Upper lobe of left lung (tissue), 6 donors: ENCODE data around the gene RIN3. TPM values are rescaled to one million over a fixed set of nuclear protein-coding genes. Genes with fewer than 3 reads are reported as not detected.
A peak's percentile ranks its signal among the peaks of the same experiment; 100 is the strongest.

Experiments used
- ATAC-seq, 2 donors: fragments of 200-7000 bp; cut with Tn5 transposase; one replicate each; pipeline ENCODE4 v1.9.1; 2022; ENCODE audit warnings: mild to moderate bottlenecking in 2 of 2, moderate library complexity in 2 of 2; ENCODE audit not compliant: low FRiP score in 2 of 2
- DNase-seq, 2 donors: peaks; one replicate each; pipeline ENCODE4 v3.0.0-alpha.2; 2019 to 2020
- H3K27ac ChIP-seq, 4 donors: fragments of 200-600 bp; sonication (generic); one replicate each; pipeline ENCODE4 v1.5.1; 2016 to 2019
- H3K27me3 ChIP-seq, 4 donors: fragments of 200-600 bp; sonication (generic); one replicate each; pipeline ENCODE4 v1.5.1; 2017 to 2019
- H3K36me3 ChIP-seq, 4 donors: fragments of 200-600 bp; sonication (generic); one replicate each; pipeline ENCODE4 v1.5.1; 2016 to 2019
- H3K4me1 ChIP-seq, 4 donors: fragments of 200-600 bp; sonication (generic); one replicate each; pipeline ENCODE4 v1.5.1; 2018 to 2019
- H3K4me3 ChIP-seq, 4 donors: fragments of 200-600 bp; sonication (generic); one replicate each; pipeline ENCODE4 v1.5.1; 2017 to 2019; ENCODE audit warnings: mild to moderate bottlenecking in 2 of 4, moderate library complexity in 1 of 4
- H3K9me3 ChIP-seq, 4 donors: fragments of 200-600 bp; sonication (generic); one replicate each; pipeline ENCODE4 v1.5.1; 2018 to 2019
- EP300 ChIP-seq, 4 donors: sonication (generic); formaldehyde crosslinking; IDR thresholded peaks; one replicate each; pipeline ENCODE4 v1.5.1; 2017; ENCODE audit warnings: antibody characterized with exemption in 4 of 4, control low read depth in 2 of 4
- POLR2A ChIP-seq, 4 donors: fragments of 450-650 bp; IDR thresholded peaks; one replicate each; pipeline ENCODE4 v1.5.1; 2016 to 2017; ENCODE audit warnings: antibody characterized with exemption in 4 of 4, mild to moderate bottlenecking in 2 of 4
- POLR2AphosphoS5 ChIP-seq, 2 donors: sonication (generic); formaldehyde crosslinking; IDR thresholded peaks; one replicate each; pipeline ENCODE4 v1.5.1; 2017; ENCODE audit warnings: antibody characterized with exemption in 2 of 2
- WGBS, 2 donors: methylation state at CpG; one replicate each; pipeline ENCODE4 v1.1.5; 2017 to 2018; 5-methylcytosine and 5-hydroxymethylcytosine counted together
- total RNA-seq, 6 donors: library from RNA; depleted of rRNA in 4 of 6; stranded (reverse); fragments of >200 nt in 4 of 6; gene quantifications; one replicate each; pipeline versions ENCODE4 v1.1.0 to v1.2.1, GENCODE V29; 2016 to 2021
- TF ChIP-seq, protein P1 (sequence below), 6 experiments: fragments of 450-650 bp in 4 of 6; fragments of 200-600 bp in 2 of 6; sonication (generic) in 2 of 6; IDR thresholded peaks; one replicate each; pipeline ENCODE4 v1.5.1; 2016 to 2019; ENCODE audit warnings: antibody characterized with exemption in 6 of 6
- donor health status: DM: no; HTN: no; CAD: no; lungs with moderate emphysema.
- donor health status: DM: no; HTN: yes; CAD: no; lungs with severe emphysema.

The RIN3 gene
- total RNA-seq, 6 donors from 2014 or later: 19.0 to 88.0 (median 59.7) TPM

DNA sequence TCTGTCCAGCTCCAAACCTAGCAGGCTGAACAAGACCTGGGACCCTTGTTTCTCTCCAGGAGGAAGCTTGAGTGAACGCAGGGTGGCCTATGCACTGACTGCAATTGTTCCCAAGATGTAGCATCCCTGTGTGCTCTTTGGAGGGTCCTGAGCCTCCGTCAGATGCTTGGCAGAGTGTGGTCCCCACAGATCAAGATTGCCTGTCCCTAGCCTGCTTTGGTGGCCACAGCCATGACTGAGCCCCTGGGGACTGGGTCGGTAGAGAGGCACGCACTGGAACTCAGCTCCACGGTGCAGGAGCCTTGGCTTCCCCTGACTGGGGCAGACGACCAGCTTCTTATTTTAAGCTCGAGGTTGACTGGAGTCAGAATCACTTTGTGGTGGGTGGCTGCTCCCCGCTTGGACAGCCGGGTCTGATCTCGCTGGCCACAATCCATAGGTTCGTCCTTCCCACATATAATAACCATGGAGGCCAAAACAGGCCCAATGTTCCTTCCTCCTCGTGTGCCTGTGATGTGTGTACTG, 137.1 kb downstream of the RIN3 start:
- Histone ChIP-seq H3K4me1 (peaks cover 31 to 61% (median 50%) of the 10 kb centered on the region in 4 donors), H3K9me3 (no peaks in the 10 kb centered on the region), H3K27me3 (no peaks in the 10 kb centered on the region), H3K36me3 (peaks cover 0 to 16% (median 3%) of the 10 kb centered on the region in 4 donors), H3K27ac (peak overlapping the region; percentile 85 to 96 (median 88)), H3K4me3 (no peak overlapping the region)
- TF ChIP-seq POLR2A (IDR thresholded peaks at IDR 0.05) (no peak), EP300 (IDR thresholded peaks at IDR 0.05) (no peak), POLR2AphosphoS5 (IDR thresholded peaks at IDR 0.05) (no peak)
- TF ChIP-seq, protein P1, sequence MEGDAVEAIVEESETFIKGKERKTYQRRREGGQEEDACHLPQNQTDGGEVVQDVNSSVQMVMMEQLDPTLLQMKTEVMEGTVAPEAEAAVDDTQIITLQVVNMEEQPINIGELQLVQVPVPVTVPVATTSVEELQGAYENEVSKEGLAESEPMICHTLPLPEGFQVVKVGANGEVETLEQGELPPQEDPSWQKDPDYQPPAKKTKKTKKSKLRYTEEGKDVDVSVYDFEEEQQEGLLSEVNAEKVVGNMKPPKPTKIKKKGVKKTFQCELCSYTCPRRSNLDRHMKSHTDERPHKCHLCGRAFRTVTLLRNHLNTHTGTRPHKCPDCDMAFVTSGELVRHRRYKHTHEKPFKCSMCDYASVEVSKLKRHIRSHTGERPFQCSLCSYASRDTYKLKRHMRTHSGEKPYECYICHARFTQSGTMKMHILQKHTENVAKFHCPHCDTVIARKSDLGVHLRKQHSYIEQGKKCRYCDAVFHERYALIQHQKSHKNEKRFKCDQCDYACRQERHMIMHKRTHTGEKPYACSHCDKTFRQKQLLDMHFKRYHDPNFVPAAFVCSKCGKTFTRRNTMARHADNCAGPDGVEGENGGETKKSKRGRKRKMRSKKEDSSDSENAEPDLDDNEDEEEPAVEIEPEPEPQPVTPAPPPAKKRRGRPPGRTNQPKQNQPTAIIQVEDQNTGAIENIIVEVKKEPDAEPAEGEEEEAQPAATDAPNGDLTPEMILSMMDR (IDR thresholded peaks at IDR 0.05): no peak
- ATAC-seq (no peak), DNase-seq (no peak)
- 81 to 86% methylated on average over 2 to 12 of the region's 12 CpGs for WGBS, 2 donors

DNA sequence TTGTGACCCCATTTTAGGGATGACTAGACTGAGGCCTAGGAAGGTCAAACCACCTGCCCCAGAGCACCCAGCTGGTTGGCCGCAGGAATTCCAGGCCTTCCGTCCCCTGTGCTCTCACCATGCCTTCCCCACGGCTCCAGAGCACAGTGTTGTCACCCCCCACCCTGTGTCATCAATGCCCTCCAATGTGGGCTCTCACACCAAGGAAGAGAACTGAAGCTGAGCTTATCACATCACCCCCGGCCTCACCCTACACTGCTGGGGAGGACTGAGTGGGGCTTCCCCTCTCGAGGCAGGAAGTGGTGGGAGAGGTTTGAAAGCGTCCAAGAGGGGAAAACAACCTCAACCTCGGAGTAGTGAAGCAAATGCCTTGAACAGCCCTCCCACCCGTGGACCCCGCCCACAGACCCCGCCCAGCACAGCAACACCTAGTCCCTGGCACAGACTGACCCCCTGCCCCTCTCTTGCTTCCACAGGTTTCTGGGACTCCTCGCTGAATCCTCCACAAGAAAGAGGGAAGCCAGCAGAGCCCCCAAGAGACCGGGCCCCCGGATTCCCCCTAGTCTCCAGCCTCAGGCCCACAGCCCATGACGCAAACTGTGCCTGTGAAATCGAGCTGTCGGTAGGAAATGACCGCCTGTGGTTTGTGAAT, 137.7 kb downstream of the RIN3 start:
- Histone ChIP-seq H3K9me3 (no peaks in the 10 kb centered on the region), H3K4me3 (peak overlapping the region in 3 of 4 donors; percentile 29 to 45 (median 44)), H3K27me3 (no peaks in the 10 kb centered on the region), H3K4me1 (peaks cover 31 to 62% (median 47%) of the 10 kb centered on the region in 4 donors), H3K27ac (peak overlapping the region; percentile 85 to 96 (median 88)), H3K36me3 (peaks cover 0 to 16% (median 3%) of the 10 kb centered on the region in 4 donors)
- ATAC-seq: peak; percentile 38 to 60
- peak; percentile 80 to 81 for DNase-seq
- 45 to 58% methylated on average over 14 to 15 of the region's 17 CpGs for WGBS, 2 donors
- TF ChIP-seq POLR2A (IDR thresholded peaks at IDR 0.05) (peak in 1 of 4 donors; percentile 45), POLR2AphosphoS5 (IDR thresholded peaks at IDR 0.05) (peak in 1 of 2 donors; percentile 10), EP300 (IDR thresholded peaks at IDR 0.05) (no peak)

DNA sequence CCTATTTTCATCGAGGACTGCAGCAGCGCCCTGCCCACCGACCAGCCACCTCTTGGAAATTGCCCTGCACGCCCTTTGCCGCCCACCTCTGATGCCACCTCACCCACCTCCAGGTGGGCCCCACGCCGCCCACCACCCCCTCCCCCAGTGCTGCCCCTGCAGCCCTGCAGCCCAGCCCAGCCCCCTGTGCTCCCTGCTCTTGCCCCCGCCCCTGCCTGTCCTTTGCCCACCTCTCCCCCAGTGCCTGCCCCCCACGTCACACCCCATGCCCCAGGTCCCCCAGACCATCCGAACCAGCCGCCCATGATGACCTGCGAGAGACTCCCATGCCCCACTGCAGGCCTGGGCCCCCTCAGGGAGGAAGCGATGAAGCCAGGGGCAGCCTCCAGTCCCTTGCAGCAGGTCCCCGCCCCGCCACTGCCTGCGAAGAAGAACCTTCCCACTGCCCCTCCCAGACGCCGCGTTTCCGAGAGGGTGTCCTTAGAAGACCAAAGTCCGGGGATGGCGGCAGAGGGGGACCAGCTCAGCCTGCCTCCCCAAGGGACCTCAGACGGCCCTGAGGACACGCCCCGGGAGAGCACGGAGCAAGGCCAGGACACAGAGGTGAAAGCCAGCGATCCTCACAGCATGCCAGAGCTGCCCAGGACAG, 138.3 kb downstream of the RIN3 start:
- Histone ChIP-seq H3K4me1 (peaks cover 33 to 66% (median 50%) of the 10 kb centered on the region in 4 donors), H3K27ac (peak overlapping the region; percentile 85 to 96 (median 88)), H3K9me3 (no peaks in the 10 kb centered on the region), H3K27me3 (no peaks in the 10 kb centered on the region), H3K4me3 (peak overlapping the region in 3 of 4 donors; percentile 29 to 45 (median 44)), H3K36me3 (peaks cover 0 to 16% (median 3%) of the 10 kb centered on the region in 4 donors)
- WGBS, 2 donors: 37 to 71% methylated on average over 9 to 17 of the region's 27 CpGs
- peak; percentile 75 to 84 for DNase-seq
- TF ChIP-seq POLR2A (IDR thresholded peaks at IDR 0.05): peak in 1 of 4 donors; percentile 89
- TF ChIP-seq, protein P1 (IDR thresholded peaks at IDR 0.05): no peak
- TF ChIP-seq EP300 (IDR thresholded peaks at IDR 0.05): no peak
- peak; percentile 43 to 59 for TF ChIP-seq POLR2AphosphoS5 (IDR thresholded peaks at IDR 0.05)
- peak; percentile 12 to 48 for ATAC-seq

DNA sequence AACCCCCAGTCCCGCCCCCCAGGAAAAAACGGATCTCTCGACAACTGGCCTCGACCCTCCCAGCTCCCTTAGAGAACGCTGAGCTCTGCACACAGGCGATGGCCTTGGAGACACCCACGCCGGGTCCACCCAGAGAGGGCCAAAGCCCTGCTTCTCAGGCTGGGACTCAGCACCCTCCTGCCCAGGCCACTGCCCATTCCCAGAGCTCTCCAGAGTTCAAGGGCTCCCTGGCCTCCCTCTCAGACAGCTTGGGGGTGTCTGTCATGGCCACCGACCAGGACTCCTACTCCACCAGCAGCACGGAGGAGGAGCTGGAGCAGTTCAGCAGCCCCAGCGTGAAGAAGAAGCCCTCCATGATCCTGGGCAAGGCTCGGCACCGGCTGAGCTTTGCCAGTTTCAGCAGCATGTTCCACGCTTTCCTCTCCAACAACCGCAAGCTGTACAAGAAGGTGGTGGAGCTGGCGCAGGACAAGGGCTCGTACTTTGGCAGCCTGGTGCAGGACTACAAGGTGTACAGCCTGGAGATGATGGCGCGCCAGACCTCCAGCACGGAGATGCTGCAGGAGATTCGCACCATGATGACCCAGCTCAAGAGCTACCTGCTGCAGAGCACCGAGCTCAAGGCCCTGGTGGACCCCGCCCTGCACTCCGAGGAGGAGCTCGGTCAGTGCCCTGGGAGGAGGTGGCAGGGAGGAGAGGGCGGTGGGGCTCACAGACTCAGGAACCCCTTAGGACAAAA, 139.0 kb downstream of the RIN3 start:
- H3K9me3 ChIP-seq: no peaks in the 10 kb centered on the region
- 73 to 100% methylated on average over 3 to 24 of the region's 26 CpGs for WGBS, 2 donors
- peaks cover 0 to 16% (median 3%) of the 10 kb centered on the region in 4 donors for H3K36me3 ChIP-seq
- peak overlapping the region; percentile 85 to 96 (median 88) for H3K27ac ChIP-seq
- no peaks in the 10 kb centered on the region for H3K27me3 ChIP-seq
- peak in 1 of 4 donors; percentile 60 for TF ChIP-seq POLR2A (IDR thresholded peaks at IDR 0.05)
- TF ChIP-seq EP300 (IDR thresholded peaks at IDR 0.05): no peak
- TF ChIP-seq, protein P1 (IDR thresholded peaks at IDR 0.05): no peak
- no peak for TF ChIP-seq POLR2AphosphoS5 (IDR thresholded peaks at IDR 0.05)
- H3K4me1 ChIP-seq: peaks cover 37 to 70% (median 53%) of the 10 kb centered on the region in 4 donors
- peak overlapping the region in 3 of 4 donors; percentile 29 to 45 (median 44) for H3K4me3 ChIP-seq
- no peak for DNase-seq
- no peak for ATAC-seq
